Suprapubic skin (tissue), 4 donors: ENCODE measurements around the gene DSCAM. TPM values are rescaled to one million over a fixed set of nuclear protein-coding genes. Genes with fewer than 3 reads are reported as not detected.

ENCODE experiments used
- DNase-seq, 2 donors: peaks; one replicate each; pipeline ENCODE4 v3.0.0-alpha.2; 2019; ENCODE audit warnings: low spot score in 2 of 2
- H3K27ac ChIP-seq: fragments of 200-600 bp; sonication (generic); one replicate; pipeline ENCODE4 v1.5.1; 2019
- H3K27me3 ChIP-seq: fragments of 200-600 bp; sonication (generic); one replicate; pipeline ENCODE4 v1.5.1; 2019
- H3K36me3 ChIP-seq: fragments of 200-600 bp; sonication (generic); one replicate; pipeline ENCODE4 v1.5.1; 2019
- H3K4me1 ChIP-seq: fragments of 200-600 bp; sonication (generic); one replicate; pipeline ENCODE4 v1.5.1; 2019
- H3K4me3 ChIP-seq: fragments of 200-600 bp; sonication (generic); one replicate; pipeline ENCODE4 v1.5.1; 2019; ENCODE audit warnings: mild to moderate bottlenecking
- H3K9me3 ChIP-seq: fragments of 200-600 bp; sonication (generic); one replicate; pipeline ENCODE4 v1.5.1; 2019
- EP300 ChIP-seq: sonication (generic); formaldehyde crosslinking; IDR thresholded peaks from one replicate; pipeline ENCODE4 v1.6.1; 2017; ENCODE audit warnings: antibody characterized with exemption
- POLR2A ChIP-seq, 2 donors: fragments of 450-650 bp; IDR thresholded peaks; one replicate each; pipeline ENCODE4 v1.6.1; 2017; ENCODE audit warnings: antibody characterized with exemption in 2 of 2, mild to moderate bottlenecking in 2 of 2, moderate library complexity in 2 of 2
- POLR2AphosphoS5 ChIP-seq, 3 donors: sonication (generic); formaldehyde crosslinking; IDR thresholded peaks; one replicate each; pipeline ENCODE4 v1.6.1; 2017; ENCODE audit warnings: antibody characterized with exemption in 3 of 3
- WGBS: methylation state at CpG from one replicate; pipeline ENCODE4 v1.1.5; 2018; 5-methylcytosine and 5-hydroxymethylcytosine counted together
- total RNA-seq, 4 donors: library from RNA; depleted of rRNA; stranded (reverse); fragments of >200 nt; gene quantifications; one replicate each; pipeline ENCODE4 v1.1.0, GENCODE V29; 2016
- TF ChIP-seq, protein P1 (sequence below), 2 donors: fragments of 200-600 bp in 1 of 2; fragments of 450-650 bp in 1 of 2; sonication (generic) in 1 of 2; IDR thresholded peaks; one replicate each; pipeline ENCODE4 v1.5.1; 2016 to 2019; ENCODE audit warnings: antibody characterized with exemption in 2 of 2, mild to moderate bottlenecking in 1 of 2, moderate library complexity in 1 of 2

Gene DSCAM
- total RNA-seq, 4 donors from 2014 or later = 0.08 TPM; not detected in 3

DNA sequence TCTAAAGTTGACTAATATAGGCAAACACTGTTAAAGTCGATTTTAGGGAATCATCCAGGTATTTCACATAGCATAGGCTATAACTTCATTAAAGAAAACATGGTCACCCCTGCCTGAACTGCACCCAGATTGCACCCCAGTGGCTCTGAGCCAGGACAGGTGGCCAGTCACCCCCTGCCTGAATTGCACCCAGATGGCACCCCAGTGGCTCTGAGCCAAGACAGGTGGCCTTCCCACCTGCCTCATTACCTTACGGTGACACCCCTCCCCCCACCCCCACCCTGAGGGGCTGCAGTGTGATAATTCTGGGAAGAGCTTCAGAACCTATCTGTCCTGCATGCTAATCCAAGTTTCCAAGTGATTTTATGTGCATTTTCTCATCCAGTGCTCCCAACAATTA is 78.9 kb downstream of the DSCAM start:
- no peak for TF ChIP-seq POLR2A (IDR thresholded peaks at IDR 0.05)
- no peak for TF ChIP-seq POLR2AphosphoS5 (IDR thresholded peaks at IDR 0.05)
- TF ChIP-seq, protein P1, sequence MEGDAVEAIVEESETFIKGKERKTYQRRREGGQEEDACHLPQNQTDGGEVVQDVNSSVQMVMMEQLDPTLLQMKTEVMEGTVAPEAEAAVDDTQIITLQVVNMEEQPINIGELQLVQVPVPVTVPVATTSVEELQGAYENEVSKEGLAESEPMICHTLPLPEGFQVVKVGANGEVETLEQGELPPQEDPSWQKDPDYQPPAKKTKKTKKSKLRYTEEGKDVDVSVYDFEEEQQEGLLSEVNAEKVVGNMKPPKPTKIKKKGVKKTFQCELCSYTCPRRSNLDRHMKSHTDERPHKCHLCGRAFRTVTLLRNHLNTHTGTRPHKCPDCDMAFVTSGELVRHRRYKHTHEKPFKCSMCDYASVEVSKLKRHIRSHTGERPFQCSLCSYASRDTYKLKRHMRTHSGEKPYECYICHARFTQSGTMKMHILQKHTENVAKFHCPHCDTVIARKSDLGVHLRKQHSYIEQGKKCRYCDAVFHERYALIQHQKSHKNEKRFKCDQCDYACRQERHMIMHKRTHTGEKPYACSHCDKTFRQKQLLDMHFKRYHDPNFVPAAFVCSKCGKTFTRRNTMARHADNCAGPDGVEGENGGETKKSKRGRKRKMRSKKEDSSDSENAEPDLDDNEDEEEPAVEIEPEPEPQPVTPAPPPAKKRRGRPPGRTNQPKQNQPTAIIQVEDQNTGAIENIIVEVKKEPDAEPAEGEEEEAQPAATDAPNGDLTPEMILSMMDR (IDR thresholded peaks at IDR 0.05) = no peak
- TF ChIP-seq EP300 = no peak
- no peak for DNase-seq

DNA sequence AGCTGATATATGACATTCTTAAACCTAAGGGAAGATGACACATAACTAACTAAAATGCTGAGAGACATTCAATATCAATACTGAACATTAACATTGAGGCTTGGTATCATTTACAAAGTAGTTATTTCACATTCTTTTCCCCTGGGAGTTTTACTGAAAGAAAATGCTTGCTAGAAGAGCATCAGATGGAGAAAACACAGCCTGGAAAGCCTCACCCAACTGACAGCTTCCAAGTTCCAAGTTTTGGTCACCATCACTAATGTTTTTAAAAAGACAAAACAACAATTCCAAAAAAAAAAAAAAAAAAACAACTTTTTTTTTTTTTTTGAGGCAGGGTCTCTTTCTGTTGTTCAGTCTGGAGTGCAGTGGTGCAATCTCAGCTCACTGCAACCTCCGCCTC is 80.6 kb downstream of the DSCAM start:
- no peak for DNase-seq
- H3K4me1 ChIP-seq = no peaks in the 10 kb centered on the region
- TF ChIP-seq, protein P1 (IDR thresholded peaks at IDR 0.05) = no peak
- TF ChIP-seq POLR2A (IDR thresholded peaks at IDR 0.05) (no peak), POLR2AphosphoS5 (IDR thresholded peaks at IDR 0.05) (no peak), EP300 (no peak)
- H3K9me3 ChIP-seq = no peaks in the 10 kb centered on the region
- 90% methylated on average over 1 of the region's 1 CpG for WGBS
- no peak overlapping the region for H3K27ac ChIP-seq
- H3K27me3 ChIP-seq = no peaks in the 10 kb centered on the region
- H3K36me3 ChIP-seq = no peaks in the 10 kb centered on the region
- H3K4me3 ChIP-seq = no peak overlapping the region

More for the DNA sequence above, 78.9 kb downstream of the DSCAM start:
- 42% methylated on average over 2 of the region's 2 CpGs for WGBS
- Histone ChIP-seq H3K4me1 (no peaks in the 10 kb centered on the region), H3K27ac (no peak overlapping the region), H3K27me3 (no peaks in the 10 kb centered on the region), H3K36me3 (no peaks in the 10 kb centered on the region), H3K9me3 (no peaks in the 10 kb centered on the region), H3K4me3 (no peak overlapping the region)

DNA sequence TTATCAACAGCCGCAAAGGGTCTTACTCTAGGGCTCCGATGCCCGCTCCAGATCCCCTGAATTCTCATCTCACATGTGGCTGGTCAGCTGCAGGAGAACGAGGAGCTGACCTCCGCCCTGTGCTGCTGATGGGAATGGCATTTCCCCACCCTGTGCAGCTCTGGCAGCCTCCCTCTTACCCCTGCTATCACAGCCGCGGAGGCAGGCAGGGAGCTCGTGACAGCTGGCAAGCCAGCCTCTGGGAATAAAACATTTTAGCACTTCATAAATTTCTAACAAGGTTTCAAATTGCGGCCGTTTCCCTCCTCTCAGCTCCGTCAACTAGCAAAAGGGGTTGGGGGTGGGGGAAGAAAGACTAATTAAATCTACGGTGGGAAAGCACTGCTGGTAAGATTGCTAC is 81.1 kb downstream of the DSCAM start:
- no peaks in the 10 kb centered on the region for H3K9me3 ChIP-seq
- TF ChIP-seq, protein P1 (IDR thresholded peaks at IDR 0.05) = no peak
- TF ChIP-seq POLR2A (IDR thresholded peaks at IDR 0.05) (no peak), EP300 (no peak), POLR2AphosphoS5 (IDR thresholded peaks at IDR 0.05) (no peak)
- no peaks in the 10 kb centered on the region for H3K36me3 ChIP-seq
- DNase-seq = no peak
- no peaks in the 10 kb centered on the region for H3K27me3 ChIP-seq
- no peak overlapping the region for H3K4me3 ChIP-seq
- H3K4me1 ChIP-seq = no peaks in the 10 kb centered on the region
- WGBS = 27% methylated on average over 10 of the region's 12 CpGs
- H3K27ac ChIP-seq = no peak overlapping the region

DNA sequence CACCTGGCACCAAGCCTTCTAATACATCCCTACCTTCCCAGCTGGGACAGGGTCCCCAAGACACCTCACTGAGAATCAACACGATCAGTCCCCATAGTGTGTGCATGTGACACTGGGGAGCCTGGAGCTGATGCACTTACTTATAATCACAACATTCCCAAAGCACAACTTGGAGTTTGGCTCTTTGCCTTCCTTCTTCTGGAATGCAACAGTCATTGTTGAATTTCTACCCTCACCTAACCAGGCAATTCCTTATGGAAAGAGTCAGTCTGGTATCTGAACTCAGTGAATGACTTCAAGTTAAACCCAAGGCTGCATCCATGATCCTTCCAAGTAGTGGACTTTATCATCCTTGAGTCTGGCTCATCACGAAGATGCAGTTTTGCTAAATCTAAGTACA is 86.1 kb downstream of the DSCAM start:
- Histone ChIP-seq H3K4me3 (no peak overlapping the region), H3K27ac (no peak overlapping the region), H3K36me3 (no peaks in the 10 kb centered on the region), H3K9me3 (no peaks in the 10 kb centered on the region), H3K4me1 (no peaks in the 10 kb centered on the region), H3K27me3 (no peaks in the 10 kb centered on the region)
- 44% methylated on average over 2 of the region's 2 CpGs for WGBS
- no peak for DNase-seq
- TF ChIP-seq, protein P1 (IDR thresholded peaks at IDR 0.05) = no peak
- TF ChIP-seq POLR2AphosphoS5 (IDR thresholded peaks at IDR 0.05) = no peak
- TF ChIP-seq EP300 = no peak
- no peak for TF ChIP-seq POLR2A (IDR thresholded peaks at IDR 0.05)

DNA sequence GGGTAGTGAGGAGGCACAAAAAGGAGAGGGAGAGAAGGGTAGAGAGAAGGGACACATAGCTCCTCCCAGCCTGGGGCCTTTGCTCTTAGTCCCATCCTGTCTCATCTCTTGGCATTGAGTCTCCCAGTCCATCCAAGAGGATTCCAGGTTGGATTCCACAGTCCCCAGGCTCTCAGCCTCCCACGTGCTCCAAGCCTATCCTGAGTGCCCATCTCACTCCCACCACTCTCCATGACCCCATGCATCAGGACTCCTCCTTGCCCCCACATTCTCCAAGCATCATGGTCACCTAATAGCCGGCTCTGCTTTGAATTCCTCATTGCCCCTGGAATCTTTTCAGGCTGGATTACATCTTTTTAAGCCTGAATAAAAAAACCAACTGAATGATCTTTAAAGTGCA is 87.9 kb downstream of the DSCAM start:
- Histone ChIP-seq H3K27ac (no peak overlapping the region), H3K27me3 (no peaks in the 10 kb centered on the region), H3K36me3 (no peaks in the 10 kb centered on the region), H3K4me1 (no peaks in the 10 kb centered on the region), H3K4me3 (no peak overlapping the region), H3K9me3 (no peaks in the 10 kb centered on the region)
- TF ChIP-seq POLR2AphosphoS5 (IDR thresholded peaks at IDR 0.05) (no peak), POLR2A (IDR thresholded peaks at IDR 0.05) (no peak), EP300 (no peak)
- TF ChIP-seq, protein P1 (IDR thresholded peaks at IDR 0.05) = no peak
- no peak for DNase-seq
- 73% methylated on average over 2 of the region's 2 CpGs for WGBS
